HPDE6-E6E7 (cell line): ENCODE data around the gene QKI.
"Not testable (repeated sequence)": the region's sequence is repeated elsewhere in the genome, so short reads cannot be mapped to it uniquely, and the experiment has no call there.

ENCODE experiments used
- DNase-seq: peaks from one replicate; pipeline ENCODE4 v3.0.0; 2011; ENCODE audit warnings: missing footprints; ENCODE audit errors: extremely low spot score

QKI gene

GRCh38 chr6:163579111-163579879, 164.8 kb downstream of the QKI start:
- no peak for DNase-seq

GRCh38 chr6:163579880-163580295, 165.4 kb downstream of the QKI start:
- no peak for DNase-seq

- DNase-seq, result no peak
These were observed 166.0 kb downstream of the QKI start for GRCh38 chr6:163580311-163581030.

- no peak for DNase-seq
These were observed 169.0 kb downstream of the QKI start for GRCh38 chr6:163583558-163583957.

- DNase-seq, result peak; percentile 54
These were observed 171.5 kb downstream of the QKI start for GRCh38 chr6:163585932-163586437.

- no peak for DNase-seq
These were observed 172.4 kb downstream of the QKI start for GRCh38 chr6:163586888-163587287.

- peak; percentile 43 for DNase-seq
These were observed 173.9 kb downstream of the QKI start for GRCh38 chr6:163588220-163588919.

- no peak for DNase-seq
These were observed 174.9 kb downstream of the QKI start for GRCh38 chr6:163589387-163589786.

- not testable (repeated sequence) for DNase-seq
These were observed 175.6 kb downstream of the QKI start for GRCh38 chr6:163590132-163590531.

- DNase-seq, result no peak
These were observed 178.4 kb downstream of the QKI start for GRCh38 chr6:163592872-163593271.

GRCh38 chr6:163596174-163596573, 181.7 kb downstream of the QKI start:
- DNase-seq, result no peak

- no peak for DNase-seq
These were observed 184.6 kb downstream of the QKI start for GRCh38 chr6:163599136-163599535.

GRCh38 chr6:163599684-163600083, 185.2 kb downstream of the QKI start:
- DNase-seq, result no peak

GRCh38 chr6:163600331-163600730, 185.8 kb downstream of the QKI start:
- no peak for DNase-seq

GRCh38 chr6:163600781-163601180, 186.3 kb downstream of the QKI start:
- no peak for DNase-seq

GRCh38 chr6:163602851-163603250, 188.3 kb downstream of the QKI start:
- no peak for DNase-seq

- DNase-seq, result no peak
These were observed 188.9 kb downstream of the QKI start for GRCh38 chr6:163603395-163603794.

GRCh38 chr6:163605385-163606097, 191.0 kb downstream of the QKI start:
- DNase-seq, result no peak

- no peak for DNase-seq
These were observed 193.3 kb downstream of the QKI start for GRCh38 chr6:163607792-163608191.

- DNase-seq, result no peak
These were observed 193.7 kb downstream of the QKI start for GRCh38 chr6:163608204-163608644.

- DNase-seq, result no peak
These were observed 197.7 kb downstream of the QKI start for GRCh38 chr6:163612200-163612599.

- DNase-seq, result no peak
These were observed 198.5 kb downstream of the QKI start for GRCh38 chr6:163613025-163613424.
